Bronchial epithelial cell (primary cell): ENCODE measurements around the gene XPC. TPM values are rescaled to one million over a fixed set of nuclear protein-coding genes. Genes with fewer than 3 reads are reported as not detected.

Source experiments
- DNase-seq: peaks from one replicate; pipeline ENCODE4 v3.0.0-alpha.2; 2010; ENCODE audit warnings: low read depth
- FAIRE-seq: peaks from 2 replicates; lab custom pipeline; 2011; peaks lifted over from hg19 to GRCh38; lab: Jason Lieb, UNC
- H3K27me3 ChIP-seq: 2 replicates; pipeline ENCODE4 v1.5.1; 2011; ENCODE audit warnings: low read length; ENCODE audit not compliant: control insufficient read depth, insufficient read depth
- H3K36me3 ChIP-seq: 2 replicates; pipeline ENCODE4 v1.5.1; 2011; ENCODE audit warnings: low read length; ENCODE audit not compliant: control insufficient read depth, insufficient read depth
- H3K4me3 ChIP-seq: 2 replicates; pipeline ENCODE4 v1.5.1; 2011; ENCODE audit warnings: mild to moderate bottlenecking, low read depth, low read length, control low read depth
- total RNA-seq: library from RNA; depleted of rRNA; stranded (reverse); fragments of >200 nt; gene quantifications from 2 replicates; pipeline ENCODE4 v1.2.1, GENCODE V29; 2014
- TF ChIP-seq, protein P1 (sequence below): IDR thresholded peaks from 2 replicates; pipeline ENCODE4 v1.5.1; 2011; ENCODE audit warnings: mild to moderate bottlenecking, moderate library complexity, low read length, control low read depth, inconsistent platforms; ENCODE audit not compliant: insufficient read depth, severe bottlenecking

Gene XPC
- total RNA-seq, 1 donor from 2014 or later = 25.3 TPM

- TF ChIP-seq, protein P1, sequence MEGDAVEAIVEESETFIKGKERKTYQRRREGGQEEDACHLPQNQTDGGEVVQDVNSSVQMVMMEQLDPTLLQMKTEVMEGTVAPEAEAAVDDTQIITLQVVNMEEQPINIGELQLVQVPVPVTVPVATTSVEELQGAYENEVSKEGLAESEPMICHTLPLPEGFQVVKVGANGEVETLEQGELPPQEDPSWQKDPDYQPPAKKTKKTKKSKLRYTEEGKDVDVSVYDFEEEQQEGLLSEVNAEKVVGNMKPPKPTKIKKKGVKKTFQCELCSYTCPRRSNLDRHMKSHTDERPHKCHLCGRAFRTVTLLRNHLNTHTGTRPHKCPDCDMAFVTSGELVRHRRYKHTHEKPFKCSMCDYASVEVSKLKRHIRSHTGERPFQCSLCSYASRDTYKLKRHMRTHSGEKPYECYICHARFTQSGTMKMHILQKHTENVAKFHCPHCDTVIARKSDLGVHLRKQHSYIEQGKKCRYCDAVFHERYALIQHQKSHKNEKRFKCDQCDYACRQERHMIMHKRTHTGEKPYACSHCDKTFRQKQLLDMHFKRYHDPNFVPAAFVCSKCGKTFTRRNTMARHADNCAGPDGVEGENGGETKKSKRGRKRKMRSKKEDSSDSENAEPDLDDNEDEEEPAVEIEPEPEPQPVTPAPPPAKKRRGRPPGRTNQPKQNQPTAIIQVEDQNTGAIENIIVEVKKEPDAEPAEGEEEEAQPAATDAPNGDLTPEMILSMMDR = no peak
- peaks cover 30% of the 10 kb centered on the region for H3K36me3 ChIP-seq
- no peak for DNase-seq
- no peaks in the 10 kb centered on the region for H3K27me3 ChIP-seq
- H3K4me3 ChIP-seq = no peak overlapping the region
- no peak for FAIRE-seq
Observed at GRCh38 chr3:14126887-14127505, 51.4 kb downstream of the XPC start.

DNA sequence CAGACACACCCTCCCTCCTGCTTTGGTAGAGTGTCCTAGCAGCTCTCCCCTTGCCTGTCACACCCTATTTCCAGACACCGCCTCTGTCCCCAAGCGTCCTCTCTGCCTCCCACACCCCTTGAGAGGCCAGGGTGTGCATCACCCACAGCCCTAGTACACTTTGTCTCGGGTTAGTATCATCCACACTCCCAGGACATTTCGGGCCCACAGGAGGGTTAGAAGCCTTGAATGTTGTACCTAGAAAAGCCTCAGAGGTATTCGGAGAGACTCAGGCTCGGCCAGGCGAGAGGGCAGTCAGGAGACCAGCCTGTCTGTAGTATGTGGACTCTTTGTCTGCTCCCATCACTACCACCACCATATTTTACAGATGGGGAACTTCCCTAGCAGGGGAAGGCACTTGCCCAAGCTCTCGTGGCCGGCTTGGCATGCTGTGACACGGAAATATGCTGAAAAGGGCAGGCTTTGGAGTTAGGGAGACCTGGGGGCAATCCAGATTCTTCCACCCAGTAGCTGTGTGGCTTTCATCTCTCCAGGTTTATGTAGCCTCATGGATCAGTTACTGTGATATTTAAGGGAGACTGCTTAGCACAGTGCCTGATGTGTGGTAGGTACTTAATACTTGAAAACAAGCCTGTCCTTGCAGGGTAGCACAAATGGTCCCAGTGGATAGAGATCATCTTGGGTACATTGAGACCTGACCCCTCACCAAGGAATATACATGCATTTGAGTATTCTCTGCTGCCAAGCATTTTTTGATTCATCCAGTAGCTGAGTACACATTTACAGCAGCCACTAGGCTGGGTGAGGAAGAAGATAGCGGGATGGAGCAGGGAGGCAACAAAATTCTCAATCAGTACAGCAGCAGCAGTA lies 52.1 kb downstream of the XPC start:
- no peaks in the 10 kb centered on the region for H3K27me3 ChIP-seq
- H3K4me3 ChIP-seq = peak overlapping the region; percentile 87
- peaks cover 27% of the 10 kb centered on the region for H3K36me3 ChIP-seq
- TF ChIP-seq, protein P1 = no peak
- FAIRE-seq (no peak), DNase-seq (no peak)

DNA sequence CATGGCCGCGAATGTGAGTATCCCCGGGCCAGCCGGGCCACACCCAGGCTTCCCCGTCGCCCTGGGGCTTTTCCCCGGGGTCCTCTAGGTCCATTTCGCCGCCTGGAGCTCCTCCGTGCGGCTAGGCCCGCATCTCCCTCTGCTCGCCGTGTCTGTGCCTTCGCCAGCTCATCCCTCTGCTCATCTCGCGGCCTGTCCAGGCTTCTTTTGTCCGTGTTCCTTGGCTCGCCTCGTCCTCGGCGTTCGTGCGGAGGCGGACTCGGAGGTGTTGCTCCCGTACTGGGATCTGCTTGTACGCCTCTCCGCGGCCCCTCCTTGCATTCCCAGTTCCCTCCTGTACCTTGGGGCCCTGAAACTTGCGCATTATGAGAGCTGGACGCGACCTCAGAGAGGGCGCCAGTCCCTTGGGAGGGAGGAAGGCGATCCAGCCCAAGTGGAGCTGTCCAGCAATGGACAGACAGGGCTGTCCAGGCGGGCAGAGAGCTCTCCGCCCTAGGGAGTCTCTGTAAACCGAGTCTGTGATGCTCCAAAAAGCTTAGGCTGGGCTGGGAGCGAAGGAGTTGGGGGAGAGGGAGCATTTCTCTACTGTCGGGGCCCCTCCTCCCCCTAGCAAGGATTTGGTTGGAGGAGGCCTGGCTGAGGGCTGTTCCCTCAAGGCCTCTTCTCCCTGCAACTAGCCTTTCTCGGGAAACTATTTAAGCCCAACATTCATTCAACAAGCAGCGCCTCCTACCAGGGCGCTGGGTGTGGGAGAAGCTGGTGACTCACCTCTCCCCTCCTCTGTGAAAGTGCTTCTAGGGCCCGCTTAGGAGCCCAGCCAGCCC lies 53.0 kb downstream of the XPC start:
- peak; percentile 93 for DNase-seq

DNA sequence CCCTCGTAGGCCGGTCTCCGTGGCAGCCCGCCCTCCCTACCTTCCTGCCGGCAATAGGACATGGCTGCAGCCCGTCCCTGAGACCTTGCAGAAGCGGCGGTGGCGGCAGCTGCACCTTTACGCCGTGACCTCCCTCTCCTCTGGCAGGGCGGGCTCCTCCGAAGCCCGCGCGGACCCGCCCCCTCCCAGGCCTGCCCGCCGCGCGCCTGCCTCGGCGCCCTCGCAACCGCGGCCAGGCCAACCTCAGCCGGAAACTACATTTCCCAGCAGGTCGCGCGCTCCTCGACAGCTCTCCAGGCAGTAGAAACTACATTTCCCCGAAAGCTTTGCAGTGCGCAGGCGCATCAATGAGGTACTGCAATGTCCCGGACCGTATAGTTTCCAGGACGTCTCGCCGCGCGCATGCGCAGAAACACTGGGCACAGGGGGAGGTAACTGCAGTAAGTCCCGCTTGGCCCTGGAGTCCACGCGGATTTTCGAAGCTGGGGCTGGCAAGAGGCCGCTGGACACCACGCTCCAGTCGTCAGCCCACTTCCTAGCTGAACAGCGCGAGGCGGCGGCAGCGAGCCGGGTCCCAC lies 53.7 kb downstream of the XPC start, which contains the start of the genes CHCHD4 and TMEM43:
Gene CHCHD4, minus strand, starts transcription at position 256 of the 578 bp plus-strand sequence. Its CDS starts 194 bp downstream, at position 62.
Gene TMEM43, plus strand, starts transcription at position 438 of the 578 bp plus-strand sequence. CDS start 142 bp downstream, outside the sequence.
- Histone ChIP-seq H3K36me3 (peaks cover 16% of the 10 kb centered on the region), H3K4me3 (peak within 1 kb of the TSS; percentile 87), H3K27me3 (no peaks in the 10 kb centered on the region)
- peak; percentile 98 for DNase-seq
- FAIRE-seq = no peak
- TF ChIP-seq, protein P1 = no peak

More for the DNA sequence above, 53.0 kb downstream of the XPC start:
- H3K4me3 ChIP-seq = peak overlapping the region; percentile 87
- TF ChIP-seq, protein P1 = peak; percentile 42
- H3K36me3 ChIP-seq = peaks cover 19% of the 10 kb centered on the region
- no peak for FAIRE-seq
- no peaks in the 10 kb centered on the region for H3K27me3 ChIP-seq

DNA sequence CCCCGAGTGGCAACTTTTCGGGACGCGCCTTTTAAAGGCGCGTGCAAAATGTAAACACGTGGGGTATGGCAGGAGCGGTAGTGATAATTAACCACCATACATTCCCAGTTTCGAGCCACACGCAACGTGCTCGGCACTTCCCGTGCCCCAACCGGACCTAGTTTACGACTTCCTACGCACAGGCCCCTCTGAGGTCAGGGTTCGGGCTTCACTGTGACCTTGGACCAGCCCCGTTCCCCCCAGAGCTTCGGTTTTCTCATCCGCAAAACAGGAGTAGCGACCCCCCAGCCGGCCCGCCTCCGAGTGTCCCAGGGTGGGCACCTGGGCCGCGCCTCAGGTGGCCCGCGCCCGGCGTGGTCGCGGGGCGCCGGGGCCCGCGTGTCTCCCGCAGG lies 54.2 kb downstream of the XPC start:
- FAIRE-seq = no peak
- H3K27me3 ChIP-seq = no peaks in the 10 kb centered on the region
- TF ChIP-seq, protein P1 = no peak
- DNase-seq = no peak
- peaks cover 13% of the 10 kb centered on the region for H3K36me3 ChIP-seq
- peak overlapping the region; percentile 87 for H3K4me3 ChIP-seq
